B cell (primary cell): ENCODE measurements around the gene EIF3M. TPM values are rescaled to one million over a fixed set of nuclear protein-coding genes. Genes with fewer than 3 reads are reported as not detected.
"Not testable (repeated sequence)": the region's sequence is repeated elsewhere in the genome, so short reads cannot be mapped to it uniquely, and the experiment has no call there.

ENCODE experiments used
- ATAC-seq: fragments of 200-7000 bp; cut with Tn5 transposase; one replicate; pipeline ENCODE4 v1.10.0; 2021; ENCODE audit warnings: low read depth, mild to moderate bottlenecking, moderate number of reproducible peaks, moderate library complexity
- CTCF ChIA-PET: fragments of 350-600 bp; sonication (Branson Sonifier 250); formaldehyde crosslinking; loops from one replicate; lab custom pipeline; 2021; ENCODE audit warnings: antibody characterized with exemption, inconsistent platforms; lab: Charles Lee
- POLR2A ChIA-PET: fragments of 350-600 bp; sonication (Branson Sonifier 250); formaldehyde crosslinking; loops from one replicate; lab custom pipeline; 2021; ENCODE audit warnings: antibody characterized with exemption; lab: Charles Lee
- DNase-seq: peaks from one replicate; pipeline ENCODE4 v3.0.0; 2013
- H2AFZ ChIP-seq: 2 replicates; pipeline ENCODE4 v1.6.1; 2012; ENCODE audit warnings: mild to moderate bottlenecking, low read depth, low read length; ENCODE audit not compliant: insufficient read depth, poor library complexity, severe bottlenecking
- H3K27ac ChIP-seq, 2 donors: 1 replicate in 1 of 2; 2 replicates in 1 of 2; pipeline ENCODE4 v1.5.1; 2012 to 2013; ENCODE audit warnings: low read length in 2 of 2, mild to moderate bottlenecking in 2 of 2, moderate library complexity in 1 of 2
- H3K27me3 ChIP-seq, 4 experiments: fragments of 200-600 bp in 1 of 4; sonication (generic) in 1 of 4; replicated peaks in 1 of 4; 1 replicate in 2 of 4; 2 replicates in 2 of 4; pipeline versions ENCODE4 v1.6.1 to v1.7.0; 2013 to 2016; ENCODE audit warnings: low read length in 3 of 4, mild to moderate bottlenecking in 2 of 4, mixed read lengths in 1 of 4, moderate library complexity in 1 of 4; ENCODE audit not compliant: insufficient read depth in 4 of 4, control insufficient read depth in 3 of 4; ENCODE audit errors: control extremely low read depth in 1 of 4
- H3K36me3 ChIP-seq, 2 experiments: replicated peaks in 1 of 2; 1 replicate in 1 of 2; 2 replicates in 1 of 2; pipeline versions ENCODE4 v1.6.1 to v1.7.1; 2013; ENCODE audit warnings: low read length in 1 of 2; ENCODE audit not compliant: insufficient read depth in 2 of 2, control insufficient read depth in 1 of 2; ENCODE audit errors: control extremely low read depth in 1 of 2, extremely low read depth in 1 of 2
- H3K4me1 ChIP-seq, 2 donors: fragments of 200-600 bp in 1 of 2; sonication (generic) in 1 of 2; 1 replicate in 1 of 2; 2 replicates in 1 of 2; pipeline versions ENCODE4 v1.5.1 to v1.6.1; 2013 to 2017; ENCODE audit warnings: low read length in 2 of 2; ENCODE audit not compliant: control insufficient read depth in 2 of 2, insufficient read depth in 2 of 2
- H3K4me2 ChIP-seq: replicated peaks from 2 replicates; pipeline ENCODE3; 2012; ENCODE audit warnings: mild to moderate bottlenecking, low read depth, low read length; ENCODE audit not compliant: poor library complexity, severe bottlenecking
- H3K4me3 ChIP-seq, 5 experiments: fragments of 200-600 bp in 1 of 5; sonication (generic) in 1 of 5; 1 replicate in 3 of 5; 2 replicates in 2 of 5; pipeline versions ENCODE4 v1.5.1 to v1.7.0; 2011 to 2016; ENCODE audit warnings: low read length in 4 of 5, mild to moderate bottlenecking in 4 of 5, low read depth in 2 of 5, control low read depth in 1 of 5, moderate library complexity in 1 of 5; ENCODE audit not compliant: insufficient read depth in 1 of 5; ENCODE audit errors: control extremely low read depth in 1 of 5, extremely low read depth in 1 of 5
- H3K79me2 ChIP-seq: fragments of 200-600 bp; sonication (generic); one replicate; pipeline ENCODE4 v1.6.0; 2016; ENCODE audit warnings: low read length; ENCODE audit not compliant: control insufficient read depth, insufficient read depth
- H3K9ac ChIP-seq: fragments of 200-600 bp; sonication (generic); 2 replicates; pipeline ENCODE4 v1.6.1; 2017; ENCODE audit warnings: mild to moderate bottlenecking, low read length, moderate library complexity
- H3K9me3 ChIP-seq, 3 donors: one replicate each; pipeline versions ENCODE4 v1.6.1 to v1.7.1; 2013; ENCODE audit warnings: low read length in 2 of 3; ENCODE audit not compliant: control insufficient read depth in 2 of 3, insufficient read depth in 1 of 3; ENCODE audit errors: control extremely low read depth in 1 of 3
- H4K20me1 ChIP-seq: 2 replicates; pipeline ENCODE4 v1.6.0; 2012; ENCODE audit warnings: mild to moderate bottlenecking, low read length; ENCODE audit not compliant: insufficient read depth, control insufficient read depth, poor library complexity, severe bottlenecking
- H3K27ac Mint-ChIP-seq: one replicate; pipeline ENCODE4 v1.8.0; 2021; ENCODE audit warnings: mixed read lengths
- H3K27me3 Mint-ChIP-seq: one replicate; pipeline ENCODE4 v1.8.0; 2021; ENCODE audit warnings: mixed read lengths
- H3K4me1 Mint-ChIP-seq: one replicate; pipeline ENCODE4 v1.8.0; 2021; ENCODE audit warnings: mixed read lengths
- H3K4me3 Mint-ChIP-seq: one replicate; pipeline ENCODE4 v1.8.0; 2021; ENCODE audit warnings: mixed read lengths
- H3K9me3 Mint-ChIP-seq: one replicate; pipeline ENCODE4 v1.8.0; 2022; ENCODE audit warnings: mixed read lengths; ENCODE audit not compliant: insufficient read depth
- CTCF ChIP-seq: fragments of 200-600 bp; IDR thresholded peaks from one replicate; pipeline ENCODE4 v1.8.0; 2022; ENCODE audit warnings: antibody characterized with exemption, mild to moderate bottlenecking
- EZH2 ChIP-seq: IDR thresholded peaks from 2 replicates; pipeline ENCODE4 v1.6.1; 2012; ENCODE audit warnings: borderline replicate concordance, low read depth, mild to moderate bottlenecking, moderate library complexity, low read length; ENCODE audit not compliant: insufficient read depth, poor library complexity, severe bottlenecking
- WGBS: methylation state at CpG from one replicate; pipeline ENCODE4 v1.1.5; 2013; ENCODE audit warnings: missing lambda C conversion rate; ENCODE audit not compliant: insufficient coverage; 5-methylcytosine and 5-hydroxymethylcytosine counted together
- intact Hi-C: fragments of 100-400 bp; cut with micrococcal nuclease; formaldehyde crosslinking; loops from one replicate; pipeline ENCODE4 v1.10.0; 2022
- polyA plus RNA-seq: library from polyadenylated mRNA; depleted of rRNA; stranded (reverse); fragments of >200 nt; gene quantifications from 2 replicates; pipeline ENCODE4 v1.2.3, GENCODE V29; 2012
- total RNA-seq, 2 donors: library from RNA; stranded (reverse); fragments of 120-200 nt in 1 of 2; gene quantifications; 1 replicate in 1 of 2; 2 replicates in 1 of 2; pipeline versions ENCODE4 v1.2.3 to v1.2.4, GENCODE V29; 2013 to 2022

The EIF3M gene
- total and polyA plus RNA-seq, 2 donors (not counting 1 experiment from before 2014, with no cell fraction given) = 147 to 174 TPM

- Histone ChIP-seq H3K4me1 (no peaks in the 10 kb centered on the region), H3K4me2 (no peak overlapping the region), H4K20me1 (no peaks in the 10 kb centered on the region), H3K9me3 (peaks cover 0 to 8% (median 0%) of the 10 kb centered on the region in 3 donors), H2AFZ (no peak overlapping the region), H3K27ac (no peak overlapping the region), H3K9ac (no peak overlapping the region), H3K27me3 (no peaks in the 10 kb centered on the region), H3K36me3 (peaks cover 7 to 31% of the 10 kb centered on the region in 2 experiments), H3K4me3 (no peak overlapping the region), H3K79me2 (no peaks in the 10 kb centered on the region)
- DNase-seq = no peak
- no peaks in the 10 kb centered on the region for H3K4me1 Mint-ChIP-seq
- intact Hi-C loops = no loop called here
- peaks cover 6% of the 10 kb centered on the region for H3K9me3 Mint-ChIP-seq
- ATAC-seq = no peak
- POLR2A ChIA-PET = no interaction called here
- no peak overlapping the region for H3K4me3 Mint-ChIP-seq
- no peak overlapping the region for H3K27ac Mint-ChIP-seq
- CTCF ChIA-PET = no interaction called here
- TF ChIP-seq CTCF (no peak), EZH2 (no peak)
- no peaks in the 10 kb centered on the region for H3K27me3 Mint-ChIP-seq
These were observed 22.6 kb downstream of the EIF3M start for GRCh38 chr11:32606220-32606619.

- H3K9me3 Mint-ChIP-seq, H2AFZ ChIP-seq, H3K4me2 ChIP-seq, H3K9ac ChIP-seq, H4K20me1 ChIP-seq, DNase-seq, H3K79me2 ChIP-seq, CTCF ChIA-PET, H3K4me1 ChIP-seq, H3K4me3 Mint-ChIP-seq, H3K36me3 ChIP-seq, H3K4me1 Mint-ChIP-seq, H3K27me3 Mint-ChIP-seq, POLR2A ChIA-PET, ATAC-seq, H3K9me3 ChIP-seq, H3K27ac Mint-ChIP-seq, intact Hi-C loops, H3K4me3 ChIP-seq, H3K27ac ChIP-seq, H3K27me3 ChIP-seq: not testable (repeated sequence)
- WGBS = 100% methylated on average over 1 of the region's 4 CpGs
These were observed 25.2 kb downstream of the EIF3M start for GRCh38 chr11:32608826-32609225.
